Lung (tissue), 12 donors: ENCODE results near the gene NOVA1. TPM values are rescaled to one million over a fixed set of nuclear protein-coding genes. Genes with fewer than 3 reads are reported as not detected.
A peak's percentile ranks its signal among the peaks of the same experiment; 100 is the strongest.

ENCODE experiments used
- ATAC-seq: fragments of 200-7000 bp; cut with Tn5 transposase; one replicate; pipeline ENCODE4 v1.9.1; 2020; ENCODE audit warnings: moderate number of reproducible peaks; ENCODE audit not compliant: insufficient read depth, low FRiP score
- DNase-seq, 3 donors: peaks; one replicate each; pipeline ENCODE4 v3.0.0-alpha.2; 2013 to 2017
- H3K27ac ChIP-seq, 2 donors: one replicate each; pipeline ENCODE4 v1.5.1; 2013; ENCODE audit warnings: mild to moderate bottlenecking in 2 of 2, moderate library complexity in 2 of 2, control low read depth in 1 of 2, inconsistent platforms in 1 of 2, low read depth in 1 of 2, low read length in 1 of 2
- H3K27me3 ChIP-seq, 3 donors: one replicate each; pipeline ENCODE4 v1.5.1; 2013; ENCODE audit warnings: low read length in 2 of 3; ENCODE audit not compliant: control insufficient read depth in 3 of 3, insufficient read depth in 3 of 3
- H3K36me3 ChIP-seq, 4 donors: one replicate each; pipeline ENCODE4 v1.5.1; 2013; ENCODE audit warnings: low read length in 4 of 4, mild to moderate bottlenecking in 1 of 4, moderate library complexity in 1 of 4; ENCODE audit not compliant: control insufficient read depth in 4 of 4, insufficient read depth in 4 of 4
- H3K4me1 ChIP-seq, 5 donors: one replicate each; pipeline ENCODE4 v1.5.1; 2013; ENCODE audit warnings: low read length in 5 of 5, mild to moderate bottlenecking in 2 of 5, moderate library complexity in 1 of 5; ENCODE audit not compliant: control insufficient read depth in 5 of 5, insufficient read depth in 5 of 5
- H3K4me3 ChIP-seq: one replicate; pipeline ENCODE4 v1.5.1; 2013; ENCODE audit warnings: mild to moderate bottlenecking, control low read depth, moderate library complexity
- H3K9ac ChIP-seq, 2 donors: one replicate each; pipeline ENCODE4 v1.5.1; 2013; ENCODE audit warnings: low read length in 2 of 2, control low read depth in 1 of 2; ENCODE audit not compliant: insufficient read depth in 1 of 2
- H3K9me3 ChIP-seq, 4 donors: one replicate each; pipeline ENCODE4 v1.5.1; 2013; ENCODE audit warnings: low read length in 3 of 4, mild to moderate bottlenecking in 1 of 4, moderate library complexity in 1 of 4; ENCODE audit not compliant: control insufficient read depth in 4 of 4, insufficient read depth in 3 of 4
- CTCF ChIP-seq: IDR thresholded peaks from 2 replicates; pipeline ENCODE4 v1.5.1; 2012; ENCODE audit warnings: mild to moderate bottlenecking; ENCODE audit errors: control extremely low read depth, extremely low read depth
- WGBS, 2 donors: extraction: QIAGEN DNeasy Blood & Tissue Kit; methylation state at CpG; one replicate each; pipeline ENCODE4 v1.1.7; 2013; 5-methylcytosine and 5-hydroxymethylcytosine counted together
- polyA plus RNA-seq, 2 donors: library from polyadenylated mRNA; stranded (reverse); fragments of 200-250 nt; gene quantifications; one replicate each; pipeline ENCODE4 v1.2.1, GENCODE V29; 2013
- total RNA-seq, 2 donors: library from RNA; depleted of rRNA in 1 of 2; stranded (reverse); fragments of >200 nt in 1 of 2; gene quantifications; one replicate each; pipeline ENCODE4 v1.2.1, GENCODE V29; 2014 to 2021
- donor health status: control.
- donor health status: control.
- donor health status: Bipolar disorder and iron deficiency.
- donor health status: healthy.
- donor health status: DM: yes; HTN: yes; CAD: no.

The NOVA1 gene
- total and polyA plus RNA-seq, 4 donors: 0.38 to 10.0 (median 2.1) TPM

GRCh38 chr14:26577711-26578110, 20.1 kb downstream of the NOVA1 start:
- TF ChIP-seq CTCF: no peak
- H3K4me1 ChIP-seq: no peaks in the 10 kb centered on the region
- no peak for ATAC-seq
- H3K36me3 ChIP-seq: no peaks in the 10 kb centered on the region
- H3K4me3 ChIP-seq: no peak overlapping the region
- no peak overlapping the region for H3K27ac ChIP-seq
- no peak for DNase-seq
- no peaks in the 10 kb centered on the region for H3K27me3 ChIP-seq
- no peaks in the 10 kb centered on the region for H3K9me3 ChIP-seq
- no peak overlapping the region for H3K9ac ChIP-seq
- WGBS, 2 donors: 74 to 77% methylated on average over 2 of the region's 2 CpGs

GRCh38 chr14:26554069-26554772, 43.6 kb downstream of the NOVA1 start:
- WGBS, 2 donors: 53 to 58% methylated on average over 1 of the region's 1 CpG
- Histone ChIP-seq H3K4me1 (no peaks in the 10 kb centered on the region), H3K9me3 (no peaks in the 10 kb centered on the region), H3K9ac (no peak overlapping the region), H3K27ac (no peak overlapping the region), H3K4me3 (no peak overlapping the region), H3K36me3 (peaks cover 0 to 9% (median 0%) of the 10 kb centered on the region in 4 donors), H3K27me3 (no peaks in the 10 kb centered on the region)
- TF ChIP-seq CTCF: no peak
- no peak for ATAC-seq
- DNase-seq: no peak

- Histone ChIP-seq H3K9me3 (no peaks in the 10 kb centered on the region), H3K4me3 (no peak overlapping the region), H3K36me3 (peaks cover 0 to 4% (median 0%) of the 10 kb centered on the region in 4 donors), H3K27me3 (no peaks in the 10 kb centered on the region), H3K9ac (no peak overlapping the region), H3K27ac (no peak overlapping the region), H3K4me1 (peaks cover 0 to 6% (median 0%) of the 10 kb centered on the region in 5 donors)
- ATAC-seq: no peak
- 88 to 90% methylated on average over 3 of the region's 3 CpGs for WGBS, 2 donors
- no peak for DNase-seq
- no peak for TF ChIP-seq CTCF
Observed at GRCh38 chr14:26549571-26549970, 48.3 kb downstream of the NOVA1 start.

DNA sequence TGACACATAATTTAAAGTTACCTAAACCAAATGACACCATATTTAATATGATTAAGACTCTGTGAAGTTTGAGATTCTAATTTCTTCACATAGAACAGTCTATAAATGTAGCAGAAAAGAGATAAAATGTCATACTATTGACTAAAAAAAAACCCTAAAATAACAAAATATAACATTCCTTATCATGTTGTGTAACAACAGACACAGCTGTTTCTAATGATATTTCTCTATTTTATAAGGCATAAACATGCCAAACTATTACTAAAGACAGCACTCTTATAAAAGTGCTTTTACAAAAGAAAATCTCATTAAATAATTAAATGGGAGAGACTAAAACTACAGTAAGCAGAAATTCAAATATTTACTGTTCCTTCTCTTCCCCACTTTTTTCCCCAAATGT, 49.4 kb downstream of the NOVA1 start:
- DNase-seq (peak in 2 of 3 donors; percentile 56 to 63), ATAC-seq (no peak)
- H3K4me3 ChIP-seq: no peak overlapping the region
- peaks cover 0 to 4% (median 0%) of the 10 kb centered on the region in 4 donors for H3K36me3 ChIP-seq
- H3K9me3 ChIP-seq: no peaks in the 10 kb centered on the region
- no peak overlapping the region for H3K9ac ChIP-seq
- H3K4me1 ChIP-seq: peaks cover 0 to 6% (median 0%) of the 10 kb centered on the region in 5 donors
- H3K27ac ChIP-seq: no peak overlapping the region
- no peak for TF ChIP-seq CTCF
- no peaks in the 10 kb centered on the region for H3K27me3 ChIP-seq
